Stimulated activated CD8-positive, alpha-beta memory T cell treated with anti-CD3 and anti-CD28 coated beads, Interleukin-4, amount 100 ng/mL, for 24 hours (primary cell): Measurements from ENCODE around the gene ERGIC3.

Source experiments
- DNase-seq: peaks from one replicate; pipeline ENCODE4 v3.0.0-alpha.2; 2020; ENCODE audit warnings: low read depth

The ERGIC3 gene

DNA sequence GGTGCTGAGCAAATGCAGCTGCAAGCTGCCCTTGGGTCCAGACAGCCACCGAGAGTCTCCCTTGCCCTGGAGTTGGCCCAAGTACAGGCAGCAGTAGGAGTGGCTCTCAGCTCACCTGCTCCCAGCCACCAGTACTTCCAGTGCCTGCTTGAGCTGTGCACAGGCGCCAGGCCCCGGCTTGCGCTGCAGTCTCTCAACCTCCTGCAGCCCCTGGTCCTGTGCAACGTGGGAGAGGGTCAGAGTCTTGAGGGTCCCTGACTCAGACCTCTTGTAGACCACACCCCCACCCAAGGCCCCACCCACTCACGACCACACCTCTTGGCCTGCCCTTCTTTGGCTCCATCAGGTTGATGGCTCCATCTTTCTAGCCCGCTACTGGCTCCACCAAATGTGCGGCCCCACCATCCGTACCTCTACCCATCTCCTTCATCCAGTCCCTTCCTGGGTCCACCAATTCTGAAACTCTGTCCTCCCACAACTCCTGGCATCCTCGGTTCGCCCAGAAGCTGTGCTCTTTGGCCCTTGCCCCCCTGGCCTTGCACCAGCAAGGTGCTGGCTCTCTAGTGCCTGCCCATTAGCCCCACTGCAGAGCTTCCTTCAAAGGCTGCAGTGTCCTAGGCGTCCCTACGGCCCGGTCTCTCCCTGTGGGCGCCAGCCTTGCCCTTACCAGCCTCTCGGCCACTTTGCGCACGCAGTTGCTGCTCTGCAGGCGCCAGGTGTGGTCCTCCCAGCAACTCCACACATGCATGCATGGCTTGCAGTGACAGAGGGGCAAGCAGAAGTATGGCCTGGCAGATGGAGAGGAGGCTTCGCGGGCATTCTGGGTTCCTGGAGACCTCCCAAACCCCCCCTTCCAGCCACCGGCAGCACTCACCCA, 57.3 kb downstream of the ERGIC3 start:
- DNase-seq, result no peak

DNA sequence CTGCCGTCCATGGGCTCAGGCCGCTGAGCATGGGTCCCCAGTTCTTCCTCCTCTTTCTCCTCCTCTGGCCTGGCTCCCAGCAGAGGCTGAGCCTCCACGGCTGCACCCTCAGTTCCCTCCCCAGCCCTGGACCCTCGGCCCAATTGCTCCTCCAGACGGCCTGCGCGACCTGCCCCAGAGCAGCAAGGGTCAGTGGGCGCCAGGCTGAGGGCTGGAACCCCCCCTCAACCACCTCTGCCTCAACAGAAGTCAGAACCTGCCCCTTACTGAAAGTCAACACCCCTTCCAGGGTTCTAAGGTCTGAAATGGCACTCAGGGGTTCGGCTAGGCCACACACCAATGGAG, 57.9 kb downstream of the ERGIC3 start:
- DNase-seq, result no peak

DNA sequence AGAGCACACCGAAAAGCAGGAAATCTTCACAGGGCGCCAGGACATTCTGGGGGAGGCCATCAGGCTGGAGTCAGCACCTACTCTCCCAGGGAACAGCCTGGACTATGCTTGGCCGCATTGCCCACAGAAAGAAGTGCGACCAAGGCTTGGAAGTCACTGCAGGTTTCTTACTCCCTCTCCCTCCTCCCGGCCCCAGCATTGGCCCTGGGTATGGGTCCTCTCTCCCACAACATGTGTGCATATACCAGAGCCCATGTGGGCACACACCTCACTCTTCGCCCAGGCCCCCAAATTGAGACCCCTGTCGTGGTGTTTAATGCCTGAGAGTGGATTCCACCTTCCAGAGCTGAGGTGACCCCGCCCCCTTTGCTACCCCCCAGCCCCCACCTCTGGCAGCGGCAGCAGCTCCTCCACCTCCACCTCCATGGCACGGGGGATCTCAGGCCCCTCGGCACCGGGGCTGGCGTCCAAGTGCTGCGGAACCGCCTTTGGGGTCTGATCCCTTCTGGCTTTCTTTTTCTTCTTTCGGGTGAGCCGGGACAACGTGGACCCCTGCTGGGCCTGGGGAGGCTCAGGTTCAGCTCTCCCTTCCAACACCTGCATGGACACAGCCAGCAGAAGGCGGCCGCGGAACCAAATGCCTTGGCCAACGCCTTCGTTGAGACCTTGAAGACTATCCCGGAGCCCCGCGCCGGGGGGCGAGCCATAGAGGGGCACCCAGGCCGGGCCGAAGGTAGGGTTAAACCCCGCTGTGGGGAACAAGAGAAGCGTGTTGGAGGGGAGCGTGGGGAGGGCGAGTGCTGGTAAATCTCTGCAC, 58.5 kb downstream of the ERGIC3 start:
- DNase-seq, result no peak

DNA sequence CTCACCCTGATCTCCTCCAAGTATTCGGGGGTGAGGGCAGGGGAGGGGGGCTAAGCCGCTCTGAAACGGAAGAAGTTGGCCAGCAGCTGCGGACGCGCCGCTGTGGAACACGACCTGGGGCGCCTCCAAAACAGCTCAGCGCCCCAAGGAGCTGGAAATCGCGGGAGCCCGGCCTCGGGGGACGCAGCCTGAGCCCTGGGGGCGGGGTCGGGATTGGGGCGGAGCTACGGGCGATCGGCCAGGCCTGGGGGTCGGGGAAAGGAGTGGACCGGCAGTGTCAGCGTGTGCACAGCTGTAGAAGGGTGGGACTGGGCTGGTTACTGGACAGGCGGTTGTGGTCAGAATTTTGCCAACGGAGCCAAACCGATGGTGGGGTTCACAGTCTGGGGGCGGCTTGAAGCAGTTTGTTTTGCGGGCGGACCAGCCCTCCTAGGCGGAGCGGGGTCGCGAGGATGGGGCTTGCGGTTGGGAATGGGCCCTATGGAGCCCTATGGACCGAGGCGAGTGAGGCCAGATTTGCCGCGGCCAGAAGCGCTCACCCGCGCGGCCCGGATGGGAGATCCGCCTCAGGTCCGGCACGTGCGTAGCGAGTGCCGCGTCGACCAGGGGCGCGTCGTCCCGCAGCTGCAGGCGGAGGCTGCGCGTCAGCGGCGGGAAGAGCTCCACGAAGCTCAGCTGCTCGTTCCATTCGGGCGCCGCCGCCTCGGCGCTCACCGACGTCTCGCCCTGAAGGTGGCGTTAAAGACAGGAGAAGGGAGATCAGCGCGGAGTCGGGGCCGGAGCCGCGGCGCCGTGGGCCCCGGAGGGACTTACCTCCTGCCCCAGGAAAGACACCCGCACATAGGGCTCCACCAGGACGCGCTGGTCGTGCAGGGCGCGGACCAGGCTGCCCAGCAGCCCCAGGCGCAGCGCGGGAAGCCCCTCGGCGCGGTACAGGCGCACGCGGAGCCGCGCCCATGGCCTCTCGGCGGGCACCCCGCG, 59.4 kb downstream of the ERGIC3 start:
- peak; percentile 62 for DNase-seq

DNA sequence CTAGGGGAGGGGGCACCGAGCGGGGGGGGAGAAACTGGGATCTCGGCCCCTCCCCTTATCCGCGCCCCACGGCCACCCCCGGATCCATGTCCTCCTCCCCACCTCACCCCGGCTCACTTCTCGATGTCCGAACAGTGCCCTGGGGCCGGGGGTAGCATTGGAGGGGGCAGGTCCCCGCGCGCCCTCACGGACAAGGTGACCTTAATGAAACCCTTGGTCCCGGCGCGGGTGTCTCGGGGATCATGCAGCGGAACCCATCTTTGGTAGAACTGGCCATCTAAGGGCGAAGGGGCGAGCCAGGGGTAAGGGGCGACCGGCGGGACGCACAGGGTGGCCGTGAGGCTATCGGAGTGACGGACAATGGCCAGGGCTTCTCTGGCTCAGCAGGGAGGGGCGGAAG, 60.1 kb downstream of the ERGIC3 start:
- no peak for DNase-seq

DNA sequence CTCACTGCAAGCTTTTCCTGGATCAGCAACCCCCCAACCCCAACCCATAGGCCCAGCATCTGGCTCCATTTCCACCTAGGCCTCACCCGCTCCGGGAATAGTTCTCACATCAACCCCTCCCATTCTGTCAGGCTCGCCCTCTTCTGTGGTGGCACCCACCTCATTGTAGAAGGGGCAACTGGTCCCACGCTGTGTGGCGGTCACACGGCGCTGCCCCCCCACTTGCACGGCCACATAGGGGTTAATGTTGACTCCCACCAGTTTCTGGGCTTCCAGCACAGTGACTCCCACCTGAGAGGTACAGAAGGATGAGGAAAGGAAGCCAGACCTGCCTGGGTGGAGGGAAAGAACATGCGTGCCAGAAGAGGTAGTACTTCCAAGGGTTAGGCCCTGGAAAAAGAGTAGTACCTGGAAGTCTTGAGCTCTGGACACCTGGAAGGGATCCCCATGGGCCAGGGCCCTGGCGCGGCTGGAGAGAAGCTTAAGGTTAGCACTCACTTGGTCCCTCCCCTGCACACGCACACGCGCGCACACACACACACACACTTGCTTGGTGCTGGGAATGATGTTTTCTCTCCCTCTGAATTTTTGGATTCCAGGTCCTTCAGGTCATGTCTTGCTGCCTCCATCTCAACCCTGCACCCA, 61.1 kb downstream of the ERGIC3 start:
- DNase-seq, result no peak

DNA sequence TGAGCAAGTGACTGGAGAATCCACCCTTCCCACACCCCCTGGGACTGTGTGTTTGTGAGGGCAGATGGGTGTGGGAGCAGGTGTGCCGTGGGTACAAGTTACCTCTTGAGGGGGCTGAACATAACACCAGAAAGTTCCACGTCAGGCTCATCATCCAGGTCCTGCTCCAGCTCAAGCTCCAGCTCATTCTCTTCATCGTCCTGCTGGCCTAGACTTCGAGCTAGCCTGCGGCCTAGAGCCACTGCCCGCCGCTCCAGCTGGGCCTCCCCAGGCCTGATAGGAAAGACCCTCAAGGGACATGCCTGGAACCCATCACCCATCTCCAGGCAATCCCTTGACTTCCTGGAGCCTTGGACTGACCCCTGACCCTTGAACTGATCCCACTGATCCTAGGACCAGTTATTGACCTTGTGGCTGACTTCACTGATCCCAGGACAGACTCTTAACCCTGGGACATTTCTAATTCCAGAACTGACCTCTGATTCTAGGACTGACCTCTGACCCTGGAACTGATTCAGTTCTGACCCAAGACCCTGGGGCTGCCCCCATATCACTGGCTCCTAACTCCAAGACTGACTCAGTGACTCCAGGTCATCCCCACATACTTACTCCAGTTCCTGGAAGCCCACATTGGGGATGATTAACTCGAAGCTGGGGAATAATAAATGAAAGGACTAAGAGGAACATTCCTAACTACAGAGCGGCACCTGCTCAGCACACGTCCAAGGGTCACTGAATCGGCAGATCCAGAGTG, 62.0 kb downstream of the ERGIC3 start:
- DNase-seq, result no peak

DNA sequence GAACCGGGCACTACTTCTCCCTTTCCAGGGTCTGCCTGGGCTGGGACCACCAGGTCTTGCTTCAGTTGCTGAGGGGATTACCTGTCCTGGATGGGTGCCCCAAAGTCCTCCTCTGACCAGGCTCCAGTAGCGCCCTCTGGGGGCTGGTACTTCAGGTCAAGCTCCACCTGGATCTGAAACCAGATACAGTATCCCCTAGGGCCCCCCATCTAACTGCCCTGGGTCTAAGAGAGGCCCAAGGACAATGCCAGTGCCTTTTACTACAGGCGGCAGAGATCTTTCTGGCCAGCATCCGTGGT, 62.5 kb downstream of the ERGIC3 start:
- no peak for DNase-seq

DNA sequence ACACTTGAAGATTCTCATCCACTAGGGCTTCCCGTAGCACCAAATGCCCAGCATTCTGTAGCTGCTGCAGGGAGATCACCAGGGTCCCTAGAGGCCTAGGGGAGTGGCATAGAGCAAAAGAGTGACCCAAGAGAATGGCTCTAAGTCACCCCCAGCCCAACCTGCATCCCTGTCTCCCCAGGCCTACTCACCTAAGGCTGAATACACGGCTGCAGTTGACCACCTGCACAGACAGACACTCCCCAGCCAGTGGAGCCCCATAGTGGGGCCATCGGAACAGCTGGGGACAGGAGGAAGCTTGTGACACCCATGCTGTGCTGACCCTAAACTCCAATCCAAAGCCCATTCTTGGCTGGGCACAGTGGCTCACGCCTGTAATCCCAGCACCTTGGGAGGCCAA, 64.2 kb downstream of the ERGIC3 start:
- no peak for DNase-seq
